Skin of body (tissue), 2 donors: ENCODE data around the gene ANKRD52. TPM values are rescaled to one million over a fixed set of nuclear protein-coding genes. Genes with fewer than 3 reads are reported as not detected.

Source experiments
- DNase-seq: peaks from one replicate; lab custom pipeline; 2025; lab: John Stamatoyannopoulos, UW
- total RNA-seq: library from RNA; depleted of rRNA; stranded (reverse); fragments of >200 nt; gene quantifications from one replicate; pipeline ENCODE4 v1.2.3, GENCODE V29; 2014

Gene ANKRD52
- total RNA-seq, 1 donor from 2014 or later, result 11.0 TPM

DNA sequence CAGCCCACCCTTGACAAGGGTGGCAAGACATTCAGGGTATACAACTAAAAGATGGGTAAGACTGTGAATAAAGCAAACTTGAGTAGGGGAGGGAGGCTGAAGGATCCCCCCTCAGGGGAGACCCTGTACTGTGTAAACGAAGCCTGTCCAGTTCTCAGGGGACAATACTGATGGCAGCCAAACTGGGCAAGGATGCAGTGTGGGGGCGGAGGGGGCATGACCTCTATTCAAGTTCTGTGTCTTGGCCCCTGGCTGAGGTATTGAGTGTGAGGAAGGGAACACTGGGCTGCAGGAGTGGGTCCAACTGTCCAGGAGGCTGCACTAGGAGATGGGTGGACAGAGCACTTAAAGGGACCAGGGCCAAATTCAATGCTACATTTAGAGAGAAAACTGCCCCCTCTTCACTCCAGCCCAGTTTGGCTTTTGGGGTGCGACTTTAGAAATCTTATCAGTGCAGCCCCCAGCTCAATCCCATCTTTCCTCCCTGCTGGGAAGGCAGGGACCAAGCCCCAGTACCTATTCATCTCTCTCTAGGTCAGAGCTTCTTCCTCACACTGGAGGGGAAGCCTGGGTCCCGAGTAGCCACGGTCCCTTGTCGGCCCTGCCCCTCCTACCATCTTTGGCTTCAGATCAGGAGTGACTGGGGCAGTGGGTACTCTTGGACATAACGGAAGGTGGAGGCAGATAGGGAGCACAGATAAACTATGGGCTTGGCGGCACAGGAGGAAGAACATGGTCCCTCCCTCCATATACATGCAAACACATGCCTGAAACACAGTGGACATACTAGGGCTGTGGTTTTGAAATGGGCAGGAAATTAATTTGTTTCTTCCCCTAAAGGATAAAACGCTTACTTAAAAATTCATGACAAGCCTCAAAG, 16.5 kb downstream of the ANKRD52 start:
- no peak for DNase-seq

DNA sequence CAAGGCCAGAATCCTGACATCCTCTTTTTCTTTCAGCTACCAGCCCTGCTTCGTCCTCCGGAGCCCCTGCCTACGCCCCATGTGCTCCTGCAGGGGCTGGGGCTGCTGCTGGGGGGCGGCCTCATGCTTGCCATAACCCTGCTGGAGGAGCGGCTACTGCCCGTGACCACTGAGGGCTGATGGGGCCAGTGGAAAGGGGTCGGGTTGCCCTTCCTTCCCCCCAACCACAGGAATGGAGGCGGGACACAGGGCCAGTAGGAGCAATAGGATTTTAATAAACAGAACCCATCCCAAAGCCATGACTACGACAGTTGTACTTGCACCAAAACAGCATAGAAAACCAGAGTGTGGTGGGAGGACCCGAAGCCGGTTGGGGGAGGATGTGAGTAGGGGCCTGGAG, 20.6 kb downstream of the ANKRD52 start:
- no peak for DNase-seq

DNA sequence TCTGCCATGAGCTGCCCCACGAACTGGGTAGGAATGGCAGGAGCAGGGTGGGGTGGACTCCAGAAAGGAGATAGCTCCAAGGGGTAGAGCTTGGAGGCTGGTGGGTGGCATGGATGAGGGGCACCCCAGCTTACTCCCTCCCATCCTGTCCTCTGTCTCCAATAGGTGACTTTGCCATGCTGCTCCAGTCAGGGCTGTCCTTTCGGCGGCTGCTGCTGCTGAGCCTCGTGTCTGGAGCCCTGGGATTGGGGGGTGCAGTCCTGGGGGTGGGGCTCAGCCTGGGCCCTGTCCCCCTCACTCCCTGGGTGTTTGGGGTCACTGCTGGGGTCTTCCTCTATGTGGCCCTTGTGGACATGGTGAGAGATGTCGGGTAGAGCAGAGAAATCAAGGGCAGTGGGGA, 21.2 kb downstream of the ANKRD52 start:
- no peak for DNase-seq

DNA sequence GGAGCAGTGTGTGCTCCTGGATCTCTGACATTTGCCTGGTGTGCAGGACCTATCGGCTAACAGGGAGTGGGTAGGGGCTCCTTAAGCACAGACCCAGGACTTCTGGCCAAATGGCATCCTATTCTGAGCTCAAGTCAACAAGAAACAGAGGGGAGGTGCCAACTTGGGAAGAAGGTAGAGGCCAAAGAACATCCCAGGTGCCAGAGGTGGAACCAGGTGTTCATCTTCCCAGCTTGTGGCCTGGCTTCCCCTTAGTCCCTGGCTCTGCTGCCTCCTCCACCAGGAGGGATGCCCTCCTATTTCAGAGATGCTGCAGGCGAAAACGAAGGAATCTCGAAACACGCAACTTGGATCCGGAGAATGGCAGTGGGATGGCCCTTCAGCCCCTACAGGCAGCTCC, 22.1 kb downstream of the ANKRD52 start:
- no peak for DNase-seq

DNA sequence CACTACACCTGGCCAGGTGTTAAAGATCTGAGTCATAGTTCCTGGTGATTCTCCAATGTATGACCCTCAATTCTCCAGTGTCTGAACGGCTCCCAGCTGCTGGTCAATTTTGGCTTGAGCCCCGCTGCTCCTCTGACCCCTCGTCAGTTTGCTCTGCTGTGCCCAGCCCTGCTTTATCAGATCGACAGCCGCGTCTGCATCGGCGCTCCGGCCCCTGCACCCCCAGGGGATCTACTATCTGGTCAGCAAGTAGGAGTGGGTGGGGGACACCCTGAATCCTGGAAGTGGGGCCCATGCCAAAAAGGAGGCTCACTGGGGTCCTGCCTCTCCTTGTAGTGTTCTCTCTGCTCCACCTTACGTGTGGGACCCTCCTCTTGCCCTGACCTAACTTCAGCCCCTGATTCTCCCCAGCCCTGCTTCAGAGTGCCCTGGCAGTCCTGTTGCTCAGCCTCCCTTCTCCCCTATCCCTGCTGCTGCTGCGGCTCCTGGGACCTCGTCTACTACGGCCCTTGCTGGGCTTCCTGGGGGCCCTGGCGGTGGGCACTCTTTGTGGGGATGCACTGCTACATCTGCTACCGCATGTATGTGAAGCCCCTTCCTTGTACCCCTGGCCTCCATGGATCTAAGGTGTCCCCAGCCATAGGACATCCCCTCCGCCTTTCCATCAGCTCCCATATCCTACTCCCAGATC, 23.3 kb downstream of the ANKRD52 start:
- no peak for DNase-seq

DNA sequence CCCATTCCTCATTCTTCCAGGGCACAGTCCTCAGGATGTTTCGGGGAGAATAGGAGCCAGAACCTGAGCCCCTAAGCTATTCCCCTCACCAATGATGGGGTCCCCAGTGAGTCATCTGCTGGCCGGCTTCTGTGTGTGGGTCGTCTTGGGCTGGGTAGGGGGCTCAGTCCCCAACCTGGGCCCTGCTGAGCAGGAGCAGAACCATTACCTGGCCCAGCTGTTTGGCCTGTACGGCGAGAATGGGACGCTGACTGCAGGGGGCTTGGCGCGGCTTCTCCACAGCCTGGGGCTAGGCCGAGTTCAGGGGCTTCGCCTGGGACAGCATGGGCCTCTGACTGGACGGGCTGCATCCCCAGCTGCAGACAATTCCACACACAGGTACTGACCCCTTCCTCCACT, 27.0 kb downstream of the ANKRD52 start:
- DNase-seq, result no peak

DNA sequence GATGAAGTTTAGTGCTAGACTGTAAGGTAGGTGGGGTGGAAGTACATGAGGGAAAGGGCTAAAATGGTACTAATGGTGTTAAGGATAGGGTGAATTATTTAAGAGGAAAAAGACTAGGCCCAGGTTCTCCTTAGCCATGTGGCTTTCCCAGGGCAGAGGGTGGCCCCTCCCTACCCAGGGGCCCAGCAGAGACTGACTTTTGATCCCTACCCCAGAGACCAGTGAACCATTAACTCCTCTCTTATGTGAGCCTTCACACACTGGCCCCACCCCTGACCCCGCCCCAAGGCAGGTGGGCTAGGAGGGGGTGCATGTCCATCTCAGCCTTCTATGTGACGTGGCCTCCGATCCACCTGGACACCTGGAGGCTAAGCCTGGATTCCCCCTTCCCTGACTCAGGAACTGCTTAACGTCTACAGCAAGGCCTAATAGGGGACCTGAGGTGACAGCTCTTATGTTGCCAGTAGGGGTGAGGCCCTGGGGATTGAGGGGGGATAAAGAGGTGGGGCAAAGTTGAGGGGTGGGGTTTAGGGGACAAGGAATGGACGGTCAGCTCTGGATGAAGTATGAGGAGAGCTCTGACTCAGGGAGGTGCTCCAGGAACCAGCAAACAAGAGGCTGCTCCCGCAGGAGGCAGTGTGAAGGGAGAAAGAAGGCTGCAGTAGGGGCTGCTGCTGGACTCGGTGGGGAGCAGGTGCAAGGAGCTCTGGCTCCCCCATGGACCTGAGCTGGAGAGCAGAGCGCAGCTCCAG, 27.6 kb downstream of the ANKRD52 start:
- DNase-seq, result no peak

DNA sequence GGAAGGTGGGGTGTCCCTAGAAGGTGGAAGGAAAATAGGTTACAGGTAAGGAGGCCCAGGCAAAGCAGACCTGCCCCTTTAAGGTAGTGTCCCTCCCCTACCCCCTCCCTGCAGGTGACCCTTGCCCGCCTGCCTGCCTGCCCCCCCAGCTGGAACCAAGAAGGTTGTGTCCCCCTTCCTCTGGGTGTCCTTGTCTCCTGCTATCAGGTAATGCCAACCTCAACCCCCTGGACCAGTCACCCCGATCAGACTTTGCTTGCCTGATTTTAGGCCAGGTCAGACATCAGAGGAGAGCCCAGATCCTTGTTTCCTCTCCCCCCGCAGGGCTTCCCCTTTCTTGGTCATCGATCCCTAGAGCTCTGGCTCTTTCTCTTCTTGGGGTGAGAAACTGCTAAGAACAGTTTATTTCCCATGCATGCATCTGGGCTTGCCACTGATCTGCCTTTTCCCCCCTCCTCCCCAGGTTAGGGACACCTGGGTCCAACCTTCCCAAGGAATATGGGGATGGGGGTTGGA, 28.2 kb downstream of the ANKRD52 start, which contains the start of gene SLC39A5:
Gene SLC39A5, plus strand, starts transcription at position 136 of the 516 bp plus-strand sequence. CDS start 1,224 bp downstream, outside the sequence.
- no peak for DNase-seq

DNA sequence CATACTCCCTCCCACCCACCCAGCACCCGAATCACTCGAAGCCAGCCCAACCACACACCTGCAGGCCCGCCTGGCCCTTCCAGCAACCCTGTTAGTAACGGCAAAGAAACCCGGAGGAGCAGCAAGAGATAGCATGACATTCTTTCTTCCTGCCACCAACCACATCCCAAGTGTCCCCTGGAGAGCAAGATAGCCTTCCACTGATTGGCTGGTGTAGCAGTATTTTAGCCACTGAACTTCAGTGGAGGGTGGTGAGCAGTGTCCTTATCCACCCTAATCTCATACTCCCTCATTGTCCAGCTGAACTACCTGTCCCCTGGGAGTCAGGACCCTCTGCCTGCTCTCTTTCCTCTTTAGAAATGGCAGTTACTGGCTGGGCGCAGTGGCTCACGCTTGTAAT, 29.1 kb downstream of the ANKRD52 start:
- DNase-seq, result no peak

DNA sequence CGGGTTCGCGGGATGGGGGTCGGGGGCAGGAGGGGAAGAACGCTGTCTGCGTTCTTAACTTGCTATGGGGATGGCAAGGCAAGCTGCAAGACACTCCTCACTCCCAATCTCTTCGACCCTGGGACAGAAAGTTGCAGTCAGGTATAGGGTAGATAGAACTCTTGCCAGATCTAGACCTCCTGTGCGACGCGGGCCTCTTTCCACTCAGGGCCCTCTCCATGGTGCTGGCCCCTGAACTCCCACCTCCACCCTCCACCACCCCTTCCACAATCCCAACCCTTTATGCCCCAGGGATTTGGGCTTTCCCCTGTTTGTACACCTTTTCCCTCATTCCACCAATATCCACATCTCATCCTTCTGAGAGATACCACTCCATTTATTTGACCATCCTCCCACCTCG, 33.2 kb downstream of the ANKRD52 start:
- no peak for DNase-seq

DNA sequence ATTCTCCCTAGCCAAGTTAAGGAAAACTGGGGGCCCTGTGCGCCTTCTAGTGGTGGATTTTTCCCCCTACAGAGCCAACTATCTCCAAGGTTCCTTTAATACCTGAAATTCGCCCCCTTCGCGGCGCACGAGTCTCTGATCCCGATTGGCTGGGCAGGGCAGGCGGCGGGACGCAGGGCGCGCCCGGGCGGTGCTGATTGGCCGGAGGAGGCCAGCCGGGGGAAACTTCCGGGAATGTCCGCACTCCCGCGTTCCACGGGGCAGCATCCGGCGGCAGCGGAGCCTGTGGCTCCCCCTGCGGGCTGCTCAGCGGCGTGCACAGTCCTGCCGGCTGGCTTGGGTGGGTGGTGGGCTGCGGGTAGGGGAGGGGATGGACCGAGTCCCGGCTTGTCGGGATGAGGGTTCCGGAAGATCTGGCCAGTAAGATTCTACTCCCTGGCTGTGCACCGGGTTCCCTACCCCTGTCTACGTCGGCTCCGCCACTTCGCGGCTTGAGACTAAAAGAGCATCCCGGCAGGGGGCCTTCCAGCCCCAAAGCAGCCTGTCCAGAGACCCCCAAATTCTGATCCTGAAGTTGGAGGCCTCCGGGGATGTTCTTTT, 34.0 kb downstream of the ANKRD52 start, which contains the start of gene NABP2:
Gene NABP2, plus strand, starts transcription at position 241 of the 600 bp plus-strand sequence. CDS start 515 bp downstream, outside the sequence.
- DNase-seq, result peak; percentile 99

DNA sequence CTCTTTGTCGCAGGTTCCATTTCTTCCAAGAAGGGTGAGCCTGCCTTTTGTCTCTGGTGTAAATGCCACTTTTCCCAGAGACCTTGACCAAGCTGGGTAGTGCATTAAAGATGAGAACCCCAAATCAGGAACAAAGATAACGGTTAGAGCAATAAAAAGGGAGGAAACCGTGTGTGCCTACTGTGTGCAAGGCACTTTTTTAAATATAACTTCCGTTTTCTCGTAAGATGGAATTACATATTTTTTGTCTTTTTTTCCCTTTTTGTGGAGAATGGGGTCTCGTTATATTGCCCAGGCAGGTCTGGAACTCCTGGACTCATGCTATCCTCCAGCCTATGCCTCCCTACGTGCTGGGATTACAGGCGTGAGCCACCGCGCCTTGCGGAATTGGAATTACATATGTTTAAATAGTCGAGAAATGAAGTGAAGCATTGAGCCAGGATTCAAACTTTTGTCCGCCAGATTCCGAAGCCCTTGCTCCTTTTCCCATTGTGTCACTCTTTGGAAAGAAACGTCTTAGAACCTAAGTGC, 34.5 kb downstream of the ANKRD52 start:
- DNase-seq, result no peak

DNA sequence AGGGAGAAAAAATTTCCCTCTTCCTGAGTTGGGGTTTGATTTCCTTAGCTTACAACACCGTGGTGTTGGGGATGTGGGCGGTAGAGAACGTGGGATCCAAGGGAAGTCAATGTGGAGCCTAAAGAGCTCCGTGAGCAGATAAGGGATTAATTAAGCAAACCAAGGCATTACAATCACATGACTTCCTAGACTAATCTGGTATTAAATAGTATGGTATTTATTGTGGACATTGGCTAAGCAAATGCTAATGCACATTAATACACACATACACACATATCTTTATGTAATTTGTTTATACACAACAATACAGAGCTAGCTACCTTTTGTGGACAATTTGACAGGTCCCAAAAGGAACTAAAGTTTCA, 35.7 kb downstream of the ANKRD52 start:
- no peak for DNase-seq

DNA sequence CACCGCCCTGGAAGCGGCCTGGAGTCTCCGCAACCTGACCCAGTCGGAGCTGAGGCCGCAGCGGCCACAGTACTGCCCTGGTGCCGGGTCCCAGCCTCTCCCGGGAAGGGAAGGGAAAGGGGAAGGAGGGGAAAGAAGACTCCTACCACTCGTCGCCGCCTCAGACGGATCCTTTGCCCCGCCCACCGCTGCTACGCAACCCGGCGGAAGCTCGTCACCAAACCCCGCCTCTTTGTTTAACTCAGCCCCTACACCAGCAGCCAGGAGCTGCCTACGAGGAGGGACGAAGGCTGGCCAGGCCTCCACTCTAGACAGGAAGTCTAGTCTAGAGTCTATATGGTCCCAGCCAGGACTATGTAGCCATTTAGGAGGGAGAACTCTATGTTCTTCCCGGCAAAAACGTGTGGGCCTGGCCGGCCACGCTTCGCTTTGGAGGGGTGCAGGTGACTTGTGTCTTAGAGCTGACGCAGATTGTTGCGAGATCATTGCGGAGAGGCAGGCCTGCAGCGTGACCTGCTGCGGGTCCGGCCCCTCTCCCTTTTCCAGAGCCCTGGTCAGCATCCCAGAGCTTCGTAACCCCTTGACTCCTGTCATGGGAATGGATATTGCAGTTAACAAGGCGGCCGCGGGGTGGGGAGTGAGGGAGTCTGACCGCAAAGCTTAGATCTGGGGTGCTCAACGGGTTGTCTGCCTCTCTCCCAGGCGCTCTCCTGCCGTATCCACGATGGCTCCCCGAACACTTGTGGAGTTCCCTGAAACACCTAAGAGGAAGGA, 36.2 kb downstream of the ANKRD52 start, which contains the start of gene RNF41:
Gene RNF41, minus strand, starts transcription at position 166 of the 774 bp plus-strand sequence. CDS start 7,875 bp downstream, outside the sequence.
- DNase-seq, result peak; percentile 98

DNA sequence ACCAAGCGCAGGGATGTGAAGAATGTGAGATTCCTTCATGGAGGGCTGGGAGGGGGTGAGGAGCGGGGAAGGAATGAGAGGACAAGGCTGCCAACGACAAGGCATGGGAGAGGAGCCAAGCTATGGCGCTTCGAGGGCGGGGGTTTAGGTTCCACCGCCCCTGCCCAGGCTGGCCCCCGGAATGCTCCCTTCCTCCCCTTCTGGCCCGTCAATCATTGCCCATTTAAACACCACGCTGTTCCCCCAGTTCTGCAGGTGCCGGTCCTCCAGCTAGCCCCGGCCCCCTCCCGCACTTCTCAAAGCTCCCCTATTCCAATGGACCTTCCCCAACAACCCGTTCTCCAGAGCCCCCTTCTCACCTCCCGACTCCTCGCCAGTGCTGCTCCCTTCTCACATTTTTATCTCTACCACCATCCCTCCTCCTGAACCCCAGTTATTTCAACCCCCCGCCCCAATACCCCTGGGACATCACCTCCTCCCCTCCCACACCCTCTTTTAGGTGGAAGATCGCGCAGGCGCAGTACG, 36.9 kb downstream of the ANKRD52 start:
- DNase-seq, result peak; percentile 69

DNA sequence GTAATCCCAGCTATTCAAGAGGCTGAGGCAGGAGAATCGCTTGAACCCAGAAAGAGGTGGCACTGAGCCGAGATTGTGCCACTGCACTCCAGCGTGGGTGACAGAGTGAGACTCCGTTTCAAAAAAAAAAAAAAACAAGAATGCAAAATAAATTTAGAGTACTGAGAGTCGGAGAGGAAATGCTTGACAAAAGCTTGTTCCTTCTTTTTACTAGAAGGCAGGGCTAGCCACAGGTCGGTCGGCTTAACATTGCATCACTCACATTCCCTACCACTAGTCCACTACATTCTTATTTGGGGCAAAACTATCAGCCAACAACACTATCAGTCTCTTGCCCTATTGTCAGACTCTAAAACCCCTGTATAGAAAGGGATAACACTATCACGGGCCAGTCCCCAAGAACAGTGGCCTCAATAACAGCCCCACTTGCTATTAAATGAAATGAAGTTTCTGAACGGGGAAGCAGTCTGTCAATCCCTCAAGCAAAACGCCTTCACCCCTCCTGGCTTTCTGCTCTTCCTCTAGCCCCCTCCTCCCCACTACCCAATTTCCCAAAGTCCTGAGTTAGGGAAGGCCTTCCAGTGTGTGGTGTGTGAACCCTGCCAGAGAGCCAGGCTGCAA, 37.5 kb downstream of the ANKRD52 start:
- DNase-seq, result peak; percentile 69

DNA sequence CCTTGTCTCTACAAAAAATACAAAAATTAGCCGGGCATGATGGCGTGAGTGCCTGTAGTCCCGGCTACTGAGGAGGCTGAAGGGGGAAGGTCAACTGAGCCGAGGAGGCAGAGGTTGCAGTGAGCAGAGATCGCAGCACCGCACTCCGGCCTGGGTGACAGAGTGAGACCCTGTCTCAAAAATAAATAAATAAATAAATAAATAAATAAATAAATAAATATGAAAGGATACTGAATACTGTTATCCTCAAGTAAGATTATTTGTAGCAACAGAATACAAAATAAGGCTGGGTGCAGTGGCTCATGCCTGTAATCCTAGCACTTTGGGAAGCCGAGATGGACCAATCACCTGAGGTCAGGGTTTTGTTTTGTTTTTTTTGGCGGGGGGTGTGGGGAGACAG, 38.3 kb downstream of the ANKRD52 start:
- no peak for DNase-seq

DNA sequence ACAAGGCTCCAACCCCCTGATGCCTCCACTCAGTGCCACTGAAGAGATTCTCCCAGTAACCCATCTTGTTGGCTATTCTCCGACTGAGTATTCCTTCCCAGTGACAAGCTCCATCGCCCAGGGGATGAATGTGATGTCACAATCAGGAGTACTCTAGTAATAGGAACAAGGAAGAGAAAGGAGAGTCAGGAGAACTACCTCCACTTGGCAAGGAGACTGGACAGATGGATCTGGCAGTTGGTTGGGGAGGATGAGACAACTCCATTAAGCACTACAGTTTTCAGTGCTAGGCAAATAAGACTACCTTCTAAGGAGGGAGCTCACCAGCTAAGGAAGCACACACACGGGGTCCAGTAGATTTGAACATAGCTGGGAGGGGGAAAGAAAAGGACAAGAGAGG, 41.7 kb downstream of the ANKRD52 start:
- no peak for DNase-seq

DNA sequence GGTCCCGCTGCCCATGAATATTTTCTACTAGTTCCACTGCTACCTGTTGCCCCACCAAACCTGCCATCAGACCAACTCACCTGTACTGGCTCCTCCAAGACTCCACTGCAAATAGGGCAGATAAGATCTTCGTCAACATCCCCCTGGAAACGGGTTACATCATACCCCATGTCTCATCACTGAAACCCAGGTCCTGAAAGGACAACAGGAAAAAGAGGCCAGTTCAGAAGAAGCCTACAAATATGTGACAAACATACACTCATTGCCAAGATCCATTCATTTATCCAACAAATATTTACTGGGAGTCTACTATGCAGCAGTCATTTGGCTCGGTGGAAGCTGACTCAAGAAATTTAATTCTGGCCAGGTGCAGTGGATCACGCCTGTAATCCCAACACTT, 44.3 kb downstream of the ANKRD52 start:
- no peak for DNase-seq
